NCI-H82 treated with DMSO at 0.1 percent for 48 hours (cell line): ENCODE data around the gene STAT4.

Source experiments
- DNase-seq: peaks from one replicate; lab custom pipeline; 2025; ENCODE audit not compliant: unreplicated experiment; lab: John Stamatoyannopoulos, UW

The STAT4 gene

DNA sequence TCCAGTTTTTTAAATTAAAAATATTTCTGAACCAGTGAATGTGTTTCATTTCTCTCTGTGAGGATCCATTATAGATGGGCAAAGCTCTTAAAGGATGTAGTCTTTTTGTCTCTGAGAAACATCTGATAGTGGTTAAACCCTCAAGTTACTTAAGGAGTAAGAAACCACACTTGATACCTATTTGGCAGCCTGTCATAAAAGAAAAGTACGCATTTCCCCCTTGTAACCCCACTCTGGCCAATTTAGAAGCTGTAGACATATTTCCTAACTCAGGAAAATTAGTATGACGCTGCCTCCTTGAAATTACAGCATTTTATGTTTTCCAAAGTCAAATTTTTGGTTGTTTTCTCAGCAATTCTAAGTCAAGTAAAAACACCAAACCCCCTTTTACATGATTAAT lies 2.0 kb downstream of the STAT4 start:
- DNase-seq: no peak

DNA sequence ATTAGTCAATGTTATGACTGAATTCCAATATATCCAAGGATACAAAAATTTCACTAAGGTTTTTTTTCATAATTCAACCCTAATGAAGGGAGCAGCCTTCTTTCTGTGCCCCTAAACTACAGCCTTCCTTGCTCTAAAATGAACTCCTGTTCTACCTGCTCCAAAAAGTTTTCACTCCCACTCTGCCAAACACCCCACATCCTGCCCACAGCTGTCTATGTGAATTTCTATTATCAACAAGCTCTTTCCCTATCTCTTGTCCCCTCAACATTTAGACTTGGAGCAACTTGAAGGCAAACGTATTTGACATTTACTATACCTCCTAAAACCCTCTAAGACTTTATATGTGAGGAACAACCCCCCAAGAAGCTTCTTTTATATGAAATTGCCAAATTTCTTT lies 2.5 kb downstream of the STAT4 start:
- DNase-seq: no peak

DNA sequence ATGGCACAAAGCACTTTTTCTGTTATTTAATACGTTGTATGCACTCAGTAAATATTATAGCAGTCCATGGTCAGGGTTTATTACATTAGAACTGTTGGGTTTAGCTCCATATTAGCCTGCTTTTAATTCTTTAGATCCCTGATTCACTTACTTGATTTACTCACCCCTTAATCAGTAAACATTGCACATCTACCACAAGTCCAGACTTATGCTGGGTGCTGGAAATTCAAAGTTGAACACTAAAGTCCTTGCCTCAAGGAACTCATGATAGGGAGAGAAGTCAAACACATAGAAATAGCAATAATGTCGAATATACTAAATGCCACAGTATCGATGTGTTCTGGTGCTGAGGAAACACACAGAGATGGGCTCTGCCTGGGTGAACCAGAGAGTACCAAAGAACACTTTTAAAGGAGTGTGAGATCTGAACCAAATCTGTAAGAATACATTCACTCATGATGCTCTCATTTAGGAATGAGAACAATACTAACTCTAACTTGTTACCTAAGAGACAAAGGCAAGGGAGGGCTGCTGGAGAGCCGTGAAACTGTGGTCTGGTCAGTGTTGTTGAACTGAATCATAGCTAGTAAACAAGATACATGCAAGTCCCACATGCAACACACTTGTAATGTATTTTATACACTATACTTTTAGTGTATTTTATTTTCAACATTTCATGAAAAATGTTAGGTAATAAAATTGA lies 4.9 kb downstream of the STAT4 start:
- DNase-seq: no peak

DNA sequence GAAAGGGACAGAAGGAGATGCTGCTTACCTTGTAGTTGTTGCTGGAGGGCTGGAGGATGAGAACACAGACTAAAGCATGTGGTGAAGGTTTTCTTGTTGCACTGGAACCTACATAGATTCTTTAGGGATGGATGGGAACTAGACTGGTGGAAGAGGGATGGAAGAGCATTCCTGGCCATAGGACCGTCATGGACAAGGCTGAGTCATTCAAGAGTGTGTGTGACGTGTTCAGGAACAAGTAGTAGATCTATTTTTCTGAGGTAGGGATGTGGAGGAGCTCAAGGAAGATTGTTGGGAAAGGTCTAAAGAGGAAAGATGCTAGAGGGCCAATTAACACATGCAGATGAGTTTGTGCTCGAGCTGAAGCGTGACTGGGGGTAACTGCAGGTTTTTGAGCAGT lies 6.6 kb downstream of the STAT4 start:
- DNase-seq: no peak

DNA sequence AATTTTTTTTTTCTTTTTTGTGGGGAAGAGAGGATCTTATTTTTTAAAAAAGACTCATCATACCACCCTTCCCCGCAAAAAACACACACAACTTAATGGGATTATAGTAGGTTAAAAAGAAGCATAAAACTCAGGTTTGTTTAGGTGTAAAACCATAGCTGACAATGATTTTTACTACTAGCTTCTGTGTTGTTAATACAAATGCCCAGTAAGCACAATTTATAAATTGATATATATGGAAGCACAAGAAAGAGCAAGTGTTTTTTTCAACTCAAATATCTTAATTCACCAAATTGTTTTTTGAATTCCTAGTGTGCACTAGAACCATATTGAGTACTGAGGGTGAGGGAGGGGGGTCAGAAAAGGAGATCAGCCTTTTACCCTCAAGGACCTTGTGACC lies 7.0 kb downstream of the STAT4 start:
- DNase-seq: no peak

GRCh38 chr2:191128911-191129304 lies 21.9 kb downstream of the STAT4 start:
- no peak for DNase-seq

- DNase-seq: no peak
Measured at GRCh38 chr2:191128172-191128910, 22.5 kb downstream of the STAT4 start.

DNA sequence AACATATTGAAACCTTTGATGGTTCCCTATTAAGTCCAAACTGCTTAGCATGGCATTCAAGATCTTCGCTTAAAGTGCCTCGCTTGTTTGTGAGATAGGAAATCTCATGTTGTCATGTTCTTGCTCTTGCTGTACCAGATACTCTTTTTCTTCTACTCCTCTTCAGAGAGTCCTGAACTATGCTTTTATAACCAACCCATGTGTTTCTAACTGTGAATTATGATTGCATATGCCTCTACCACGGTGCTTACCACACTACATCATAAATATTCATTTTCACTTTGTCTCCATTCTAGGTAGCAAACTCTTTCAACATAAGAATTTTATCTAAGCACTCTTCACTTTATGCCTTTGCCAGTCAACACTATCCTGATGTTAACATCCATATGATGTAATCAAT lies 23.6 kb downstream of the STAT4 start:
- DNase-seq: no peak

DNA sequence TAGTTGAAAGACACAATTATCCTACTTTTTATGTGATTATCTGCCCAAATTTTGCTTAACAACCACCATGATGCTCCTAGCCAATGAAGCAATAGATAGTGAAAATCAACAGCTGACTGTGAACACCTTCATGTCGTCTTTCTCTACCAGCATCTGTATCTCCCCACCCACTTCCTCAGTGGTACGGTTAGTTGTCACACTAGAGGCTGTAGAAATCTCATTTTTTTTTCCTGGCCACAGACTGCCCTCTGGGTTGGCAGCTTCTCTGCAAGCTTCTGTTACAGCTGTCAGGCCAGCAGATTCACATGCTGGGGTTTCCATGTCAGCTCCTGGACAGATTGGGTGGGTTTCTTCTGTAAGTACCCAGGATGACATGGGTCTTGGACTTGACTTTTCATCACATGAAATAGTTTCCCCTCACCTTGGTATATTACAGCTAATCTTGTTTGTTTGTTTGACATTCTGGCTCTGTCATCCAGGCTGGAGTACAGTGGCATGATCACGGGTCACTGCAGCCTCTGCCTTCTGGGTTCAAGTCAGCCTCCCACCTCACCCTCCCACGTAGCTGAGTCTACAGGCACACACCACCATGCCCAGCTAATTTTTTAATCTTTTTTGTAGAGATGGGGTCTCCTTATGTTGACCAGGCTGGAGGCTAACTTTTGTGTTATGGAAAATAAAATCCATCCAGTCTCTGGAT lies 24.3 kb downstream of the STAT4 start:
- no peak for DNase-seq

- DNase-seq: no peak
Measured at GRCh38 chr2:191125646-191126045, 25.1 kb downstream of the STAT4 start.

GRCh38 chr2:191122638-191123294 lies 28.0 kb downstream of the STAT4 start:
- DNase-seq: no peak

DNA sequence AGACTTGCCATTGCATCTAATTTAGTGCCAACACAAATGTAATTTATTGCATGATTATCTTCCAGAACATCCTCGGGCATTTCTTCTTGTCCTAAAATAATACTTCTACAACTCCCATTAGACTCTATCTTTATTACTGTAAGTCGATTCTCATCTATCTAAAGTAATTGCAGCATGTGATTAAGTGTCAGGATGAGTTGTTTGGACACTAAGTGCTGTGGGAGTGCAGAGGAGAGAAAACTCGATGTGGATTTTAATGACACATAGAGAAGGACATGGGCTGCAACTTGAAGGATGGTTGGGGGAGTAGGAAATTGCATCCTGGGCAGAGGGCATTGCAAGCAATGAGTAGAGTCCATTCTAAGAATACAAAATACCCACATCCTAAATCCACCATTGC lies 33.5 kb downstream of the STAT4 start:
- DNase-seq: no peak

GRCh38 chr2:191115804-191116203 lies 35.0 kb downstream of the STAT4 start:
- no peak for DNase-seq

DNA sequence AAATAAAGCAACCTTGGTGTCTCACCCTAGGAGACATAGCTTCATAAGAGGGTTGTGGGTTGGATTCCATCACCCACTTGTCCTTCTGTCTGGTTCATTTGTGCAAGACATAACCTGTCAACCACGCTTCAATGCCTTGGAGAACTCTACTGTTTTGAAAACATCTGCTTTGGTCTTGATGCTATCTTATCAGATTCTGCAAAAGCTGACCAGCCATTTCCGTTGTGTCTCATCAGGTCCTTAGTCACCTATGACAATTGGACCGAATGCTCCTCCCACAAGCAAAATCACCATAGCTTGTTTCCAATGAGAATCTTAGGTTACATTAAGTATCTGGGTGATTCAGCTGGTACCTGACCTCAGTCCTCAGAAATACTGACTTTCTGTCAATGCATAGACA lies 35.4 kb downstream of the STAT4 start:
- DNase-seq: no peak

- DNase-seq: no peak
Measured at GRCh38 chr2:191114403-191114886, 36.3 kb downstream of the STAT4 start.

GRCh38 chr2:191113761-191114160 lies 37.0 kb downstream of the STAT4 start:
- no peak for DNase-seq

DNA sequence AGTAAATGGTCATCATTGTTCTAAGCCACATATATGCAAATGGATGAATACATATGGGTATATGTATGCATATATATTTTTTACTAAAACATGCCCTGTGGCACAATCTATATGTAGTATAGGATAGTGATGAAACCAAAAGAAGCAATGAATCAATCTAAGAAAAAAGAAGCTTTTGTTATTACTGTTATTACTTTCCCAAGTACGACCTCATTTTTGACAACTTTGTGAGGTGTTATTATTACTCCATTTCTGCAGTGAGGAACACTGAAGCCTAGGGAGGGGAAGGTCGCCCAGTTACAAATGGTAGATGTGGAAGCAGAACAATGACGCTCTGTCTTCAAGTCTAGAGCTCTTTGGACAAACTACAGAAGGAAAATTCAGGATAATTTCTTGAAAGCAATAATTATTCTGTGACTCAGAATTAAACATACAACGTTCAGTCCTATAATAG lies 38.3 kb downstream of the STAT4 start:
- DNase-seq: no peak

DNA sequence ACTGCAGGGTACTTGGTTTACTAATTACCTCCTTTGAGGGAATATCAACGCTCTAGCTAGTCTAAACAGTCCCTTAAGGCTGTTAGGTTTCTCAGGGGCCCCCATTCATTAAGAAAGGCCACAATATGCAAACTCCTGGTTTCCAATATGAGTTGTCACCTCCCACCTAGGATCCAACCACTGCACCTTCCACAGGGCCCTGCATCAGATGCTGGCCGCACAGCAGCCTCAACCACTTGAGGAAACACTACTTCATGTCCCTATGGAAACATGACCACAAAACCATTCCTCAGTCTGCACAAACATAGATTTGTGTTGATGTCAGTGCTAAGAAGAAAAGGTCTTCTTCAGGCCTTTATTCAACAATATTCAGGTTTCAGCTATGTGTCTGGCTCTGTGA lies 40.9 kb downstream of the STAT4 start:
- DNase-seq: no peak

GRCh38 chr2:191108331-191108730 lies 42.5 kb downstream of the STAT4 start:
- DNase-seq: no peak

DNA sequence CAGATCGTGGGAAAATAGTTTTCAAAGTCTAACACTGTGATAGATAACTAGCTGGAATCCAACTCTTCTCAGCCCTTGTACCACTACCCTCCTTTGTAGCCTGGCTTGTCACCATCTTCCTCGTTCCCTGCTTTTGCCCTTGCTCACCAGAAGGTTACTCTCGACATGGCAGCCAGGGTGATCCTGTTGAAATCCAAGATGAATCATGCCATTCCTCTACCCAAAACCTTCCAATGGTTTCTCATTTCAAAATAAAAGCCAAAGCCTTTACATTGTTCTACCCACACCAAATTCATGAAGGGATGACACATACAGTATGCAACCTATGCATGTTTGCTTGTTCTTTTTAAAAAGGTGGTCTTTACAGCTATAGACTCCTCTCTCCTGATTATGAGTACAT lies 45.7 kb downstream of the STAT4 start:
- no peak for DNase-seq

DNA sequence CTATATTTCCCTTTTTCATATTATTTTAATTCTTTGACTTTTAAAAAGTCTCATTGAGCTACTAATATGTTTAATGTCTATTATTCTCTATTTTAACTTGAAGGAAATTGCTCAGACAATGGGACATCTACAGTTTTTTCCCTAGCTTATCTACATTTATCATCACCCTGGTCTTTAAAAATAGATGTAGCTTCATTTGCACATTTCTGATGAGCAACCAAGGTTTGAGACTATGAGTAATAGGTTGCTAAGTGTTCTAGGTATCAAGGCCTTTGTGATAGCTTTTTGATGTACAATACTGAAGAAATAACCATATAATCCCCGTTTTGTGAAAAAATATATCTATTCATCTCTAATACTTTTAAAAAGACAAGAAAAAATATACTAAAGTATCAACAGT lies 47.0 kb downstream of the STAT4 start:
- no peak for DNase-seq
